Medulla oblongata (tissue), 1 donor: Measurements from ENCODE around the gene TECPR2.
"Not testable (repeated sequence)": the region's sequence is repeated elsewhere in the genome, so short reads cannot be mapped to it uniquely, and the experiment has no call there.

Experiments
- DNase-seq: peaks from one replicate; pipeline ENCODE4 v3.0.0-alpha.2; 2015; ENCODE audit errors: extremely low spot score

The TECPR2 gene

GRCh38 chr14:102362545-102363181 is at the start of gene TECPR2, which contains the start of gene CINP:
Gene TECPR2, plus strand, starts transcription at chr14:102362941. Its CDS starts 13,781 bp downstream, at chr14:102376722.
Gene CINP, minus strand, starts transcription at chr14:102362890. Its CDS starts 39 bp downstream, at chr14:102362851.
- DNase-seq: peak; percentile 97

GRCh38 chr14:102314242-102315011 is 48.3 kb upstream of the TECPR2 start:
- peak; percentile 93 for DNase-seq

DNA sequence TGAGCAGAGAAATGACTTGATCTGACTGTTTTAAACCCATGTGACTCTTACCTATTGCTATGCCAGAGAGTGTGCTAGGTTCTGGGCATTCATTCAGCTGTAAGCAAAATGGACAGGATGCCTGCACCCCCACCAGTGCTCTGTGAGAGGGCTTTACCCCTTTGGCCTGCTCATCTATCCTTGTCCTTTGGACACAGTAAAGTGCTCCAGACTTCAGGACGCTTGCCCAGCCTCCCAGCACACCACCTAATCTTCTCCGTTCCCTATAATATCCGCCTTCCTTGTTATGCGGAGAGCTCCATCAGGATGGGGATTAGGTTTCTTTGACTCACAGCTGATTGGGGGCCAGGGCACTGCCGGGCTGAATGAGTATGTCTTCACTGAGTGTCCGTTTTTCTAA is 47.6 kb upstream of the TECPR2 start:
- peak; percentile 46 for DNase-seq

DNA sequence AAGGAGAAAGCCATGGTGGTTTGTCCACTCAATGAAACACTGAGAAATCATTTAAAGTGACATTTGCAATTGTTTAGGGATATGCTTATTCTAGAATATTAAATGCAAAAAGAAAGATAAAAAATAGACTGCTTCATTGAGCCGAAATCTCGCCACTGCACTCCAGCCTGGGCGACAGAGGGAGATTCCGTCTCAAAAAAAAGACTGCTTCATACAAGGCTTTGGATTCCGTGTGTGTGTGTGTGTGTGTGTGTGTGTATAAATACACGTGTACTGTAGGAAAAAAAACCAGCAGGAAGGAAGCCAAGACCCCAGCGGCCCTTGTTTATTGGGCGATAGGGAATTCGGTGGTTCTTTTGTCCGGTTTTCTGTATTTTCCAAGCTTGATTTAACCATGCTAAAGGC is 46.4 kb upstream of the TECPR2 start:
- no peak for DNase-seq

DNA sequence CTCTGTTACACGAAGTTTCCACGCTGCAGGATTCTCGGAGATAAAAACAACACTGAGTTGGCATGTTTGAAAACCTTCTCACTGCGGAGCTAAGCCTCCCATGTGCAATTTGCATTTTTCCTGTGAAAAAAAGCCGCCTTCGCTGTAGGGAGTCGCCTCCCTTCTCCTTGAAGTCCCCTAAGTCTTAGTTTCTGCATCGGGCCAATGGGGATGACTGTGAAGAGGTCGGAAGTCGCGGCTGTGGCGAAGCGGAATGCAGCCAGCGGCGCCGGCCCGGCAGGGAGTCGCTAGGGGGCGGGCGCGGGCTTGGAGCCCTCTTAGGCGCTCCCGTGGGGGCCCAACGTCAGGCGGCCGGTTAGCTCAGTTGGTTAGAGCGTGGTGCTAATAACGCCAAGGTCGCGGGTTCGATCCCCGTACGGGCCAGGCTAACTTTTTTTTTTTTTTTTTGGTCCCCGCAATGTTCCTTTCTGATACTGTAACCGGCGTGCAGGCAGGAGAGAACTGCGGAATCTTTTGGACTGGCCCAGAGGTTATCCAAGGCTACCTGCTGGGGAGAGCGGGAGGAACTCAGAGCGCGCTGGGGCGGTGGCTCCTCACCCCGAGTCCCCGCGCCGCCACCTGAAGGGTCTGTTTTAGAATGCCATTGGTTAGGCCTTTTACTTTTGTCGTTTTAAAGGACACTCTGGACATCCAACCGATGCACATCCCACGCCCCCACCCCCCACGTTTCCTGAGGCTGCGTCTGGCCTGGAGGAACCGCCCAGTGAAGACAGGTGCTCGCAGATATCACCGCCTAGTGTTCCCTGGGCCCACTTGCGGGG is 45.8 kb upstream of the TECPR2 start:
- DNase-seq: peak; percentile 95

DNA sequence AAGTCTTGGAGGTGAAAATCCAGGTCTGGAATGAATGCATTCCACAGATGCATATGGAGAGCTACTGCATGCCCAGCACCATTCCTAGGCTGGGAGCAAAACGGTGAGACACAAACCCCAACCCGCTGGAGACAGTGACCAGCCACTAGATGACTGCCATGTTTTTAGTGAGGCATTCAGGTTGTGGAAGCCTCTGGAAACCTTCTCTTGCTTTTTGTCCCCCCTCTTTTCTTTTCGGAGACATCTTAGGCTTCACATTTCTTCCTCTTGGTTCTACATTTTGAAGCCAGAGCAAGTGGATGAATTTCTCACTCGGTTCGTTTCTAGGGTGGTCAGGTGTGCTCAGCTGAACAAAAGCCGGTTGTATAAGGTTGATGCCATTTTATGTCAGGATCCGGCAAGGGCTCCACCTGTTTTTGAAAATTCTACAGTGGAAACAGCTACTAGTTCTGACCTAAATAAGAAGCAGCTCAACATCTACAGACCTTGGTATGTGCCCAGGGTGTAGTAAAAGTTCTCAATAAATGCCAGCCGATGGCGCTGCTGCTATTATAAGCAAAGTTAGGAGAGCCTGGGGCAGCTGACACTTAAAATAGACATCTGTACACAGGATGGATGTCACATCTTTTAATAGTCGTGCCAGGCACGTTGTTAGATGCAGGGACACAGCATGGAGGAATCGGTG is 45.0 kb upstream of the TECPR2 start:
- DNase-seq: peak; percentile 53

DNA sequence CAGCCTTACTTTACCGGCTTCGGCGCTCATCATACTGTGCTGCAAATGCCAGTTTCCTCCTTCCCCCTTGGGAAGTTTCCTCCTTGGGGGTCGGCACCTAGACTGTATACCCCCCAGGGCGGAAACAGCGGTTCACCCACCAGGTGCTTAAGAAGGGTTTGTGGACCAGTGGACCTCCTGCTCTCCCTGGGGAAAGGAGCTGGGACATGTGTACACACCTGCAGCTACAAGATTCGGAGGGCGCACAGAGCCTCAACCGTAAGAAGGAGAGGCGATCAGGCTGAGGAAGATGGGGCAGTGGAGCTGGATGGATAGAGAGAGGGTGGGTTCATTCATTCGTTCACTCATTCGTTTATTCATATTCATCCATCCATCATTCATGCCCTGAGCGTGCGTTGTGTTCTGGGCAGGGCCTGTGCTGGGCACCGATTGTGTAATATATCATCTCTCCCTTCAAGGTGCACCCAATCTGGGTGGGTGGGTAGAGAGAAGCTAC is 43.9 kb upstream of the TECPR2 start:
- DNase-seq: no peak

GRCh38 chr14:102319351-102320032 is 43.2 kb upstream of the TECPR2 start, which contains the start of gene ZNF839:
Gene ZNF839, plus strand, starts transcription at chr14:102319746. Its CDS starts 20 bp downstream, at chr14:102319766.
- peak; percentile 92 for DNase-seq

GRCh38 chr14:102320033-102320660 is 42.6 kb upstream of the TECPR2 start:
- peak; percentile 57 for DNase-seq

DNA sequence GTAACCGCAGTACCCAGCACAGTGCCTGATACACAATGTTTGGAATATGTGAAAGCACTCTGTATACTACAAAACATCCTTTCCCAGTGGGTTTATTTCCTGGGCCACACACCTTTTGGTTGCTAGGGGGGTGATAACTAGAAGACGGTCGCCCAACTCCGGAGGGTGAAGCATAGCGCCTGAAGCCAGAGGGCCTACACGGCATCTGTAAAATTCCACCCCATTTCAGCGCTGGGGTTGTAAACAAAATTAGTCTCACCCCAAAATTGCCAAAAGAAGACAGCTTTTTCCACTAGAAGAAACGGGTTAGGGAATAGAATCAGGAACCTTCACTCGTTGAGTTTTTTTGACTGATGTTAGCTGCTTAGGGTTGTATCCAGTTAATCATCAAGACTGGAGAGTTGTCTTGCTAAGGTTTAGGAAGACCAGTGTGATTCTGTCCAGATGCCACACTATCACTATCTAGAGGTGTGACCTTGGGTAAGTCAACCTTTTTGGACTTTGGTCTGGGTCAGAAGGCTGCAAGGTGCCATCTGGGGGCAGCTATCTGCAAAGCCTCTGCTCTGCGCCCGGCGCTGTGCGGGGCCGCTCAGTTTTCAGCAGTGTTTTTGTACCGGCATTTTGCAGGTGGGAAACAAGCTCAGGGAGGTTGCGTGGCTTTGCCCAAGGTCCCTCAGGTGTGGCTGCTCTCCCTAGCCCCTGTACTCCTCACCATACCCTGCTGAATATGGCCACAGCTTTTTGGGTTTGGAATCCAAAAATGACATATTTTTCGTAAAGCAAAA is 41.9 kb upstream of the TECPR2 start:
- no peak for DNase-seq

DNA sequence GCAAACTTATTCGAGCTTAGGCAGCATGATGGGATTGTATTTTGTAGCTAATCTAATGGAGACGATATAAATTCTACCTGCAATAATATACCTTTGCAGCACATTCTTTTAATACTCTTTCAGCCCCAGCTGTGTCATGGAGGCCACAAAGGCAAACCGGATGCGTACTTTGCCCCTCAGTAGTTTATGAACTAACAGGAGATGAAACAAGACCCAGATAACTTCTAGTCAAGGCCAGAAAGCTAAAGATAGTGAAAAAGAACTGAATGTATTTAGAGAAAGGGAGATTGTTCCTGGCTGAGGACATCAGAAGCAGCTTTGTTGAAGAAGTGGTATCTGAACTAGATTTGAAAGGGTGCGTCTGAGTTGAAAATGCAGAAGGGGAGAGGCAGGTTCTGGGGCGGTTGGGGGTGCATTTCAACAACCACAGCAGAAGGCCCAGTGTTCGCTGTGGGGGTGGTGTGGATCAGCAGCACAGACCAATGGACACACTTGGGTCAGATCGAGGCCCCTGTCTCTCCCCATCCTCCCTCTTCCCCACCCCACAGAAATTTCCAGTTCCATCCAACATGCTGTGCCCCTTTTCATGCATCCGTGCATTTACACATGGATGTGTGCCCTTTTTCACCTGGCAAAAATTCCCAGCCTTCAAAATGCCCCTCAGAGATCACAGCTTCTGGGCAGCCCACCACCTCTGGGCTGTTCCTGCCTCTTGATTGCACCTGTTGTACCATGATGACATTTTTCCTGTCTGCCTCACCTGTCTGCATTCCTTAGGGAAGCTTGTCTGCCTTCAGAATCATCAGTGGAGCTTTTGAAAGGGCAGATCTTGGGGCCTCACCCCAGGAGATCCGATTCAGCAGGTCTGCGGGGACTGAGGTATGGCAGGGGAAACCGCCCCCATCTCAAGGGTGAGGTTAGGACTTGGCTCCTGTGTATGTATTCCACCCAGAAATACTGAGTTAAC is 41.0 kb upstream of the TECPR2 start:
- DNase-seq: no peak

- peak; percentile 85 for DNase-seq
Measured at GRCh38 chr14:102323102-102323501, 39.6 kb upstream of the TECPR2 start.

DNA sequence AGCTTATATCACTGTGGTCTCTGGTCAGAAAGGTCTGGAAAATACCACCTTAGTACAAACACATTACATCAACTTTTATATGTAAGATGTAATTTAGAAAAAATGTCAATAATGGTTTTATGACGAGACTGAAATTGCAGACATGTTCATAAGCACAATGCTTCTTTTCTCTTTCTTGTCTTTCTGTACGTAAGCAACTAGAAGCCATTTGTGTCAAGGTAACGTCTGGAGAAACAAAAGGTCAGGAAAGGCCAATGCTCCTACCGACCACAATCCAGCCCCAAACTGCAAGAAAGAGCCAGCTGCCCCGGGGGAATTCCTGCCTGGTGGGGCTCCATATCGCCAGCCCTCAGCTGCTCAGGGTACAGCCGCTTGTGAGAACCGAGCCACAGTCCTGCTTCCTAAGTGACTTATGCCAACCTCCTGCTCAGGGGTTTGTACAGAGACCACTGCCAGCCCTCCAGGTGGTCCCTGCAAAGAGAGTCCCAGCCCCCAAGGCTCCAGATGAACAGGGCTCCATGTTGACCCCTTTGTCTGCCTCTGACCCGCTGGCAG is 36.9 kb upstream of the TECPR2 start:
- DNase-seq: no peak

GRCh38 chr14:102326583-102326982 is 36.2 kb upstream of the TECPR2 start:
- DNase-seq: no peak

- DNase-seq: not testable (repeated sequence)
Measured at GRCh38 chr14:102329381-102329780, 33.4 kb upstream of the TECPR2 start.

- no peak for DNase-seq
Measured at GRCh38 chr14:102330806-102331205, 31.9 kb upstream of the TECPR2 start.

DNA sequence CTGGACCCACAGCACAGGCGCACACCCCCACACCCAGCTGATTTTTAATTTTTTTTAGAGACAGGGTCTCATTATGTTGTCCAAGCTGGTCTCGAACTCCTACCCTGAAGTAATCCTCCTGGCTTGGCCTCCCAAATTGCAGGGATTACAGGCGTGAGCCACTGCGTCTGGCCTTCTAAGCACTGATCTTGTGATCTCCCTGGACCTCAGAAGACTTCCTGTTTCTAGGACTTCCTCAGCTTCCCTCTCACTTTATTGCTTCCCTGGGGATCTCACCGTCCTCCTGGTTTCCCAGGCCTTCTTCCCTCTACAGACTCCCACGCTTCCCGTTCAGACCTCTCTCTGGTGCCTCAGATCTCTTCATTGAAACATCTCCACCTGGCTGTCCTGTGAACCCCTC is 29.4 kb upstream of the TECPR2 start:
- DNase-seq: no peak
